ENCODE measurements around the gene LRIT2.

DNA sequence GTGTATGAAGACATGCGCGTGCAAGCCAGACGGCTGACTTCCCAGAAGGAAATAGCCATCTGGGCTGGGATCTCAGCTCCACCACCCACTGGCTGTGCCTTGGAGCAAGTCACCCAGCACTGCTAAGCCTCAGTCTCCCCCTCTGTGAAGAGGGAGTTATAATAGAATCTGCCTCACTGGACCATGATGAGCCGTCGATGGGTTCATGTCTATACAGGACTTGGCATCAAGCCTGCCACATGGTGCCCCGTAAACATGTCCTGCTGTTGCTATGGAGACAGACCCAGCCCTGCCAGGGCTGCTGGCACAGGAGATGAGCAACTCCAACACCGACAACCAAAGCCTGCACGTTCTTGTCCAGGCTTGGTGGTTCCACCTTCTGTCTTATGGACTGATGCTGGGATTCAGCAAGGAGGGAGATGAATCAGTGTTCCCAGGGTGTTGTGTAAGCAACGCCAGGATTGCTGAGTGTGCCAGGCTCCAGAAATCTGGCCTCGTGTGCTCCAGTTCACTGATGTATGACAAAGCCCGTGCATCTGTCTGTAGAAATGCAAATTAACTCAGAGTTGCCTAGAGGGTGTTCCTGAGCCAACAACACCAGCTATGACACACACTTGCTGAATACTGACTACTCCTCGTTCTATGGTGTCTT lies 46.2 kb downstream of the LRIT2 start:
- TF ChIP-seq ZNF274 (IDR thresholded peaks at IDR 0.05; ENCODE audit: low read depth, low read length) (no peak), YY1 (IDR thresholded peaks at IDR 0.05; ENCODE audit: insufficient read depth, insufficient read length) (no peak)

Data from NT2/D1 (cell line).